NCI-H510A treated with DMSO at 0.1 percent for 48 hours (cell line): ENCODE data around the gene PCDHA13.
"Not testable (repeated sequence)": the region's sequence is repeated elsewhere in the genome, so short reads cannot be mapped to it uniquely, and the experiment has no call there.

Source experiments
- DNase-seq: peaks from one replicate; lab custom pipeline; 2025; lab: John Stamatoyannopoulos, UW

Gene PCDHA13, protein sequence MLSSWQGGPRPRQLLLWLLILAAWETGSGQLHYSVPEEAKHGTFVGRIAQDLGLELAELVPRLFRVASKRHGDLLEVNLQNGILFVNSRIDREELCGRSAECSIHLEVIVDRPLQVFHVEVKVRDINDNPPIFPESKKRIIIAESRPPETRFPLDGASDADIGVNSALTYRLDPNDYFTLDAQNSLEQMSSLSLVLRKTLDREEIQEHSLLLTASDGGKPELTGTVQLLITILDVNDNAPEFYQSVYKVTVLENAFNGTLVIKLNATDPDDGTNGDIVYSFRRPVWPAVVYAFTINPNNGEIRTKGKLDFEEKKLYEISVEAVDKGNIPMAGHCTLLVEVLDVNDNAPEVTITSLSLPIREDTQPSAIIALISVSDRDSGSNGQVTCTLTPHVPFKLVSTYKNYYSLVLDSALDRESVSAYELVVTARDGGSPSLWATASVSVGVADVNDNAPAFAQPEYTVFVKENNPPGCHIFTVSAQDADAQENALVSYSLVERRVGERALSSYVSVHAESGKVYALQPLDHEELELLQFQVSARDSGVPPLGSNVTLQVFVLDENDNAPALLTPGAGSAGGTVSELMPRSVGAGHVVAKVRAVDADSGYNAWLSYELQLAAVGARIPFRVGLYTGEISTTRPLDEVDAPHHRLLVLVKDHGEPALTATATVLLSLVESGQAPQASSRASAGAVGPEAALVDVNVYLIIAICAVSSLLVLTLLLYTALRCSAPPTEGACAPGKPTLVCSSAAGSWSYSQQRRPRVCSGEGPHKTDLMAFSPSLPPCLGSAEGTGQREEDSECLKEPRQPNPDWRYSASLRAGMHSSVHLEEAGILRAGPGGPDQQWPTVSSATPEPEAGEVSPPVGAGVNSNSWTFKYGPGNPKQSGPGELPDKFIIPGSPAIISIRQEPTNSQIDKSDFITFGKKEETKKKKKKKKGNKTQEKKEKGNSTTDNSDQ

DNA sequence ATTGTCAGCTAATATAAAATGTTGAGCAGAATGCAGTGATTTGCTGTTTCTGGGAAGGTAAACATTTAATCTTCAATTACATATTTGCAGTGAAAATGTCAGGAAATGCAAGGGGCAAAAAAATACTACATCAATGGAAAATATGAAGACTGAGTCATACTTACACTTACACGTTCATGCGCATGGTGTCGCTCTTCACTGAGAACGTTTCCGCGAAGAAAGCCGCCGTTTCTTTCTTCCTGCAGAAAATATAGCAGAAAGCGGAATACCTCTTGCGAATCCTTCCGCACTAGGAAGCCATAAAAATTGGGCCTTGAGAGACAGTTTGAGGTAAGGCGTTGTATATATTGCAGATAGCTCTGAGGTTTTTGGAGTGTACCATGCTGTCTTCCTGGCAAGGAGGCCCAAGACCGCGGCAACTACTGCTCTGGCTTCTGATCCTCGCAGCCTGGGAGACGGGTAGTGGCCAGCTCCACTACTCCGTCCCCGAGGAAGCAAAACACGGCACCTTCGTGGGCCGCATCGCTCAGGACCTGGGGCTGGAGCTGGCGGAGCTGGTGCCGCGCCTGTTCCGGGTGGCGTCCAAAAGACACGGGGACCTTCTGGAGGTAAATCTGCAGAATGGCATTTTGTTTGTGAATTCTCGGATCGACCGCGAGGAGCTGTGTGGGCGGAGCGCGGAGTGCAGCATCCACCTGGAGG, at the start of gene PCDHA13:
TSS of gene PCDHA13 (plus strand) at position 236 of the 702 bp plus-strand sequence. CDS start at position 381, 145 bp downstream.
- DNase-seq, result no peak

DNA sequence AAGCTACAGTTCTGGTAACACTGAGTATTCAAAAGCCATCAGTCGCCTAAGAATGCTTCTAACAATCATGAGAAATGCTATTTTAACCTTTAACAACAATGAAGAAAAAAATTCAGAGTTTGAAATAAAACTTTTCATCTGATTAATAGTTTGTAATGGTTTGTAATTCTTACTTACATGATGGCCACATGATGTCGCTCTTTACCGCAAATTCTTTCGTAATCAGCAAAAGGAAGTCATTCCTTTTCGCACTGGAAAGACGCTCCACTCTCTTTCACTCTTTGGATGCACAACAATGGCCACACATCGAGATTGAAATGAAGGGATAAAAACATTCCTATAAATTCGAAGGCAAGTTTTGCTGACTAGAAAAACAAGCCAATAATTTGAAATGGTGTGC, 47.9 kb upstream of the PCDHA13 start, which contains the start of gene PCDHA7:
TSS of gene PCDHA7 (plus strand) at position 277 of the 400 bp plus-strand sequence. CDS start at position 392, 115 bp downstream.
- DNase-seq, result peak; percentile 23

DNA sequence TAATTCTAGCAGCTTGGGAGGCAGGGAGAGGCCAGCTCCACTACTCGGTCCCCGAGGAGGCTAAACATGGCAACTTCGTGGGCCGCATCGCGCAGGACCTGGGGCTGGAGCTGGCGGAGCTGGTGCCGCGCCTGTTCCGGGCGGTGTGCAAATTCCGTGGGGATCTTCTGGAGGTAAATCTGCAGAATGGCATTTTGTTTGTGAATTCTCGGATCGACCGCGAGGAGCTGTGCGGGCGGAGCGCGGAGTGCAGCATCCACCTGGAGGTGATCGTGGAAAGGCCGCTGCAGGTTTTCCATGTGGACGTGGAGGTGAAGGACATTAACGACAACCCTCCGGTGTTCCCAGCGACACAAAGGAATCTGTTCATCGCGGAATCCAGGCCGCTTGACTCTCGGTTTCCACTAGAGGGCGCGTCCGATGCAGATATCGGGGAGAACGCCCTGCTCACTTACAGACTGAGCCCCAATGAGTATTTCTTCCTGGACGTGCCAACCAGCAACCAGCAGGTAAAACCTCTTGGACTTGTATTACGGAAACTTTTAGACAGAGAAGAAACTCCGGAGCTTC, 47.4 kb upstream of the PCDHA13 start:
- not testable (repeated sequence) for DNase-seq

DNA sequence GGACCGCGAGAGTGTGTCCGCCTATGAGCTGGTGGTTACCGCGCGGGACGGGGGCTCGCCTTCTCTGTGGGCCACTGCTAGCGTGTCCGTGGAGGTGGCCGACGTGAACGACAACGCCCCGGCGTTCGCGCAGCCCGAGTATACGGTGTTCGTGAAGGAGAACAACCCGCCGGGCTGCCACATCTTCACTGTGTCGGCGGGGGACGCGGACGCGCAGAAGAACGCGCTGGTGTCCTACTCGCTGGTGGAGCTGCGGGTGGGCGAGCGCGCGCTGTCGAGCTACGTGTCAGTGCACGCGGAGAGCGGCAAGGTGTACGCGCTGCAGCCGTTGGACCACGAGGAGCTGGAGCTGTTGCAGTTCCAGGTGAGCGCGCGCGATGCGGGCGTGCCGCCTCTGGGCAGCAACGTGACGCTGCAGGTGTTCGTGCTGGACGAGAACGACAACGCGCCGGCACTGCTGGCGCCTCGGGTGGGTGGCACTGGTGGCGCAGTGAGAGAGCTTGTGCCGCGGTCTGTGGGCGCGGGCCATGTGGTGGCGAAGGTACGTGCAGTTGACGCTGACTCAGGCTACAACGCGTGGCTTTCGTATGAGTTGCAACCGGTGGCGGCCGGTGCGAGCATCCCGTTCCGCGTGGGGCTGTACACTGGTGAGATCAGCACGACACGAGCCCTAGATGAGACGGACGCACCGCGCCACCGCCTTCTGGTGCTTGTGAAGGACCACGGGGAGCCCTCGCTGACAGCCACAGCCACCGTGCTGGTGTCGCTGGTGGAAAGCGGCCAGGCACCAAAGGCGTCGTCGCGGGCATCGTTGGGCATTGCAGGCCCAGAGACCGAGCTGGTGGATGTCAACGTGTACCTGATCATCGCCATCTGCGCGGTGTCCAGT, 46.1 kb upstream of the PCDHA13 start:
- DNase-seq, result no peak

DNA sequence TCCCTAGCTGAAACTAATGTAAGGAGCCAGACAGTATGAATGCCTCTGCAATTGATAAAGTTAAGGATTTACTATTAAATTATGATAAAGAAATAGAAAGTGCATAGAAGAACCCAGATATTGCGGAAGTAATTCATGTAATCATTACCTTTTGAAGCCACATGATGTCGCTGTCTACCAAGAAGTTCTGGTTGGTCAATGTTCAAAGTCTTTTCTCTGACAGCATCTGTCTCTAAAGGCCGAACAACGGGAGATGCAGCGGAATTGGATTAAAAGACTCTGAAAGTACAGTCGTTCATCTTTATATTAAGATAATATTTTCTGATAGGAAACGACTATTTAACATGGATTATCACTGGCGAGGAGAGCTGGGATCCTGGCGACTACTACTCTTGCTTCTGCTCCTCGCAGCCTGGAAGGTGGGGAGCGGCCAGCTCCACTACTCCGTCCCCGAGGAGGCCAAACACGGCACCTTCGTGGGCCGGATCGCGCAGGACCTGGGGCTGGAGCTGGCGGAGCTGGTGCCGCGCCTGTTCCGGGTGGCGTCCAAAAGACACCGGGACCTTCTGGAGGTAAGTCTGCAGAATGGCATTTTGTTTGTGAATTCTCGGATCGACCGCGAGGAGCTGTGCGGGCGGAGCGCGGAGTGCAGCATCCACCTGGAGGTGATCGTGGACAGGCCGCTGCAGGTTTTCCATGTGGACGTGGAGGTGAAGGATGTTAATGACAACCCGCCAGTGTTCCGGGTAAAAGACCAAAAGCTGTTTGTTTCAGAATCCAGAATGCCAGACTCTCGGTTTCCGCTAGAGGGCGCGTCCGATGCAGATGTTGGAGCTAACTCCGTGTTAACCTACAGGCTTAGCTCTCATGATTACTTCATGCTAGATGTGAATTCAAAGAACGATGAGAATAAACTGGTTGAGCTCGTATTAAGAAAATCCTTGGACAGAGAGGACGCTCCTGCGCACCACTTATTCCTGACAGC, 40.7 kb upstream of the PCDHA13 start, which contains the start of gene PCDHA8:
TSS of gene PCDHA8 (plus strand) at position 210 of the 985 bp plus-strand sequence. CDS start at position 345, 135 bp downstream.
- no peak for DNase-seq

DNA sequence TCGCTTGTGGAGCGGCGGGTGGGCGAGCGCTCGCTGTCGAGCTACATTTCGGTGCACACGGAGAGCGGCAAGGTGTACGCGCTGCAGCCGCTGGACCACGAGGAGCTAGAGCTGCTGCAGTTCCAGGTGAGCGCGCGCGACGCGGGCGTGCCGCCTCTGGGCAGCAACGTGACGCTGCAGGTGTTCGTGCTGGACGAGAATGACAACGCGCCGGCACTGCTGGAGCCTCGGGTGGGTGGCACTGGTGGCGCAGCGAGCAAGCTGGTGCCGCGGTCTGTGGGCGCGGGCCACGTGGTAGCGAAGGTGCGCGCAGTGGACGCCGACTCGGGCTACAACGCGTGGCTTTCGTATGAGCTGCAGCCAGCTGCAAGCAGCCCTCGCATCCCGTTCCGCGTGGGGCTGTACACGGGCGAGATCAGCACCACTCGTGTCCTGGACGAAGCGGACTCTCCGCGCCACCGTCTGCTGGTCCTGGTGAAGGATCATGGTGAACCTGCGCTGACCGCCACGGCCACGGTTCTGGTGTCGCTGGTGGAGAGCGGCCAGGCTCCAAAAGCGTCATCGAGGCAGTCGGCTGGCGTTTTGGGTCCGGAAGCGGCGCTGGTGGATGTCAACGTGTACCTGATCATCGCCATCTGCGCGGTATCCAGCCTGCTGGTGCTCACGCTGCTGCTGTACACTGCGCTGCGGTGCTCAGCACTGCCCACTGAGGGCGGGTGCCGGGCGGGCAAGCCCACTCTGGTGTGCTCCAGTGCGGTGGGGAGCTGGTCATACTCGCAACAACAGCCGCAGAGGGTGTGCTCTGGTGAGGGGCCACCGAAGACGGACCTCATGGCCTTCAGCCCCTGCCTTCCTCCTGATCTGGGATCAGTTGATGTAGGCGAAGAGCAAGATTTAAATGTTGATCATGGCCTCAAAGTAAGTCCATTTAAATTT, 38.9 kb upstream of the PCDHA13 start:
- no peak for DNase-seq

DNA sequence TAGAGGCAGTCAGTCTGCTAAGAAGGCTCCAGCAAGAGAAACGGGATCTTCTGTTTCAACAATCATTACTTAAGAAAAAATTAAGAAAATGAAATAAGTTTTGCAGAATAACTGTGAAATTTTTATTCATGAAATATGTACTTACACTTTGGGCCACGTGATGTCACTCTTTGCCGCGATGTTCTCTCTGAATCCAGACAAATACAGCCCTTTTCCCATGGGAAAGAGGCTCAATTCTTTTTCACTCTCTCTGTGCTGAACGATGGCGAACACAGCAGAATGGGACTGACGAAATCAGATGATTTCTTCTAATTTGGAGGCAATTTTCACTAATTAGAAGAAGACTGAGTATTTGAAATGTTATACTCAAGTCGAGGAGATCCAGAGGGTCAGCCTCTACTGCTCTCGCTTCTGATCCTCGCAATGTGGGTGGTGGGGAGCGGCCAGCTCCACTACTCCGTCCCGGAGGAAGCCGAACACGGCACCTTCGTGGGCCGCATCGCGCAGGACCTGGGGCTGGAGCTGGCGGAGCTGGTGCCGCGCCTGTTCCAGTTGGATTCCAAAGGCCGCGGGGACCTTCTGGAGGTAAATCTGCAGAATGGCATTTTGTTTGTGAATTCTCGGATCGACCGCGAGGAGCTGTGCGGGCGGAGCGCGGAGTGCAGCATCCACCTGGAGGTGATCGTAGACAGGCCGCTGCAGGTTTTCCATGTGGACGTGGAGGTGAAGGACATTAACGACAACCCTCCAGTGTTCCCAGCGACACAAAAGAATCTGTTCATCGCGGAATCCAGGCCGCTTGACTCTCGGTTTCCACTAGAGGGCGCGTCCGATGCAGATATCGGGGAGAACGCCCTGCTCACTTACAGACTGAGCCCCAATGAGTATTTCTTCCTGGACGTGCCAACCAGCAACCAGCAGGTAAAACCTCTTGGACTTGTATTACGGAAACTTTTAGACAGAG, 33.5 kb upstream of the PCDHA13 start, which contains the start of gene PCDHA9:
TSS of gene PCDHA9 (plus strand) at position 244 of the 964 bp plus-strand sequence. CDS start at position 358, 114 bp downstream.
- DNase-seq, result not testable (repeated sequence)

DNA sequence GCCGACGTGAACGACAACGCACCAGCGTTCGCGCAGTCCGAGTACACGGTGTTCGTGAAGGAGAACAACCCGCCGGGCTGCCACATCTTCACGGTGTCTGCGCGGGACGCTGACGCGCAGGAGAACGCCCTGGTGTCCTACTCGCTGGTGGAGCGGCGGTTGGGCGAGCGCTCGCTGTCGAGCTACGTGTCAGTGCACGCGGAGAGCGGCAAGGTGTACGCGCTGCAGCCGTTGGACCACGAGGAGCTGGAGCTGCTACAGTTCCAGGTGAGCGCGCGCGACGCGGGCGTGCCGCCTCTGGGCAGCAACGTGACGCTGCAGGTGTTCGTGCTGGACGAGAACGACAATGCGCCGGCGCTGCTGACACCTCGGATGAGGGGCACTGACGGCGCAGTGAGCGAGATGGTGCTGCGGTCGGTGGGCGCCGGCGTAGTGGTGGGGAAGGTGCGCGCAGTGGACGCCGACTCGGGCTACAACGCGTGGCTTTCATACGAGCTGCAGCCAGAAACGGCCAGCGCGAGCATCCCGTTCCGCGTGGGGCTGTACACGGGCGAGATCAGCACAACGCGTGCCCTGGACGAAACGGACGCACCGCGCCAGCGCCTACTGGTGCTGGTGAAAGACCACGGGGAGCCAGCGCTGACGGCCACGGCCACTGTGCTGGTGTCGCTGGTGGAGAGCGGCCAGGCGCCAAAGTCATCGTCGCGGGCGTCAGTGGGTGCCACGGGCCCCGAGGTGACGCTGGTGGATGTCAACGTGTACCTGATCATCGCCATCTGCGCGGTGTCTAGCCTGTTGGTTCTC, 31.9 kb upstream of the PCDHA13 start:
- not testable (repeated sequence) for DNase-seq

DNA sequence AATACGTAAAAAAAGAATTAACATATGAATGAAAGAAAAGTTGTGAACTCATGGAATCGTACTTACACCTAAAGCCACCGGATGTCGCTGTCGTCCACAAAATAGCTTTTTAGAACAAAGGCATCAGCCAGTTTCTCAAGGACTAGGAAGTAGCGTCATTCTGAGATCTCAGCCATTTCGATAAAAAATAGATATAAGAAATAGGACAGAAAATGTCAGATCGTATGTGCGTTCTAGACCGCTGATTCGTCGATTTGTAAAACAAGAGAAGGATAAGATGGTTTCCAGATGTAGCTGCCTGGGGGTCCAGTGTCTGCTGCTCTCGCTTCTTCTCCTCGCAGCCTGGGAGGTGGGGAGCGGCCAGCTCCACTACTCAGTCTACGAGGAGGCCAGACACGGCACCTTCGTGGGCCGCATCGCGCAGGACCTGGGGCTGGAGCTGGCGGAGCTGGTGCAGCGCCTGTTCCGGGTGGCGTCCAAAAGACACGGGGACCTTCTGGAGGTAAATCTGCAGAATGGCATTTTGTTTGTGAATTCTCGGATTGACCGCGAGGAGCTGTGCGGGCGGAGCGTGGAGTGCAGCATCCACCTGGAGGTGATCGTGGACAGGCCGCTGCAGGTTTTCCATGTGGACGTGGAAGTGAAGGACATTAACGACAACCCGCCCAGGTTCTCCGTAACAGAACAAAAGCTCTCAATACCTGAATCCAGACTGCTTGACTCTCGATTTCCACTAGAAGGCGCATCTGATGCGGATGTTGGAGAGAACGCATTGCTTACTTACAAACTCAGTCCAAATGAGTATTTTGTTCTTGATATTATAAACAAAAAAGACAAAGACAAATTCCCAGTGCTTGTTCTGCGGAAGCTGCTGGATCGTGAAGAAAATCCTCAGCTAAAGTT, 25.9 kb upstream of the PCDHA13 start, which contains the start of gene PCDHA10:
TSS of gene PCDHA10 (plus strand) at position 126 of the 903 bp plus-strand sequence. CDS start at position 278, 152 bp downstream.
- DNase-seq, result peak; percentile 33

DNA sequence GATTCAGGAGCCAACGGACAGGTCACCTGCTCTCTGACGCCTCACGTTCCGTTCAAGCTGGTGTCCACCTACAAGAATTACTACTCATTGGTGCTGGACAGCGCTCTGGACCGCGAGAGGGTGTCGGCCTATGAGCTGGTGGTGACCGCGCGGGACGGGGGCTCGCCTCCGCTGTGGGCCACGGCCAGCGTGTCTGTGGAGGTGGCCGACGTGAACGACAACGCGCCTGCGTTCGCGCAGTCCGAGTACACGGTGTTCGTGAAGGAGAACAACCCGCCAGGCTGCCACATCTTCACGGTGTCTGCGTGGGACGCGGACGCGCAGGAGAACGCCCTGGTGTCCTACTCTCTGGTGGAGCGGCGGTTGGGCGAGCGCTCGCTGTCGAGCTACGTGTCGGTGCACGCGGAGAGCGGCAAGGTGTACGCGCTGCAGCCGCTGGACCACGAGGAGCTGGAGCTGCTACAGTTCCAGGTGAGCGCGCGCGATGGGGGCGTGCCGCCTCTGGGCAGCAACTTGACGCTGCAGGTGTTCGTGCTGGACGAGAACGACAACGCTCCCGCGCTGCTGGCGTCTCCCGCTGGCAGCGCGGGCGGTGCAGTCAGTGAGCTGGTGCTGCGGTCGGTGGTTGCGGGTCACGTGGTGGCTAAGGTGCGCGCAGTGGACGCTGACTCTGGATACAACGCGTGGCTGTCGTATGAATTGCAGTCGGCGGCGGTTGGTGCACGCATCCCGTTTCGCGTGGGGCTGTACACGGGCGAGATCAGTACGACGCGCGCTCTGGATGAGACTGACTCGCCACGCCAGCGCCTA, 24.5 kb upstream of the PCDHA13 start:
- no peak for DNase-seq

DNA sequence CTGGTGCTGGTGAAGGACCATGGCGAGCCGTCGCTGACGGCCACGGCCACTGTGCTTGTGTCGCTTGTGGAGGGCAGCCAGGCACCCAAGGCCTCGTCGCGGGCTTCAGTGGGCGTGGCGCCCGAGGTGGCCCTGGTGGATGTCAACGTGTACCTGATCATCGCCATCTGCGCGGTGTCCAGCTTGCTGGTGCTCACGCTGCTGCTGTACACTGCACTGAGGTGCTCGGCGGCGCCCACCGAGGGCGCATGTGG, 24.0 kb upstream of the PCDHA13 start:
- no peak for DNase-seq

DNA sequence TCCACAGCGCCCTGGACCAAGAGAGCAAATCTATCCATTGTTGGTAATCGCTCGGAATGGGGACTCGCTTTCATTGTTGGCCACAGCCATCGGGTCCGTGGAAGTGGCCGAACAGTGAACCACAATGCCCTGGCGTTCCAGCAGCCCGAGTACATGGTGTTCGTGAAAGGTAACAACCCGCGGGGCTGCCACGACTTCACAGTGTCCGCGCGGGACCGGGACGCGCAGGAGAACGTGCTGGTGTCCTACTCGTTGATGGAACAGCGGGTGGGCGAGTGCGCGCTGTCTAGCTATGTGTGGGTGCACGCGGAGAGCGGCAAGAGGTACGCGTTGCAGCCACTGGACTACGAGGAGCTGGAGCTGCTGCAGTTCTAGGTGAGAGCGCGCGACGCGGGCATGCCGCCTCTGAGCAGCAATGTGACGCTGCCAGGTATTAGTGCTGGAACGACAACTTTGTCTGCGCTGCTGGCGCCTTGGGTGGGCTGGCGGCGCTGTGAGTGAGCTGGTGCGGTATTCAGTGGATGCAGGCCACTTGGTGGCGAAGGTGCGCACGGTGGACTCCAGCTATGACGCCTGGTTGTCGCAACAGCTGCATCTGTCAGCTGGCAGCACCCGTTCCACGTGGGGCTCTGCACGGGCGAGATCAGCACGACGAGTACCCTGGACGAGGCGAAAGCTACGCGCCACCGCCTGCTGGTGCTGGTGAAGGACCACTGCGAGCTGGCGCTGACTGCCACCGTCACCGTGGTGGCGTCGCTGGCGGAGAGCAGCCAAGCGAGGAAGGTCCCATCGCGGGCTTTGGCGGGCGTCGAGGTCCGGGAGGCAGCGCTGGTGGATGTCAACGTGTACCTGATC, 19.3 kb upstream of the PCDHA13 start:
- no peak for DNase-seq
